Caki2 (cell line): Measurements from ENCODE around the gene TMEM175. TPM values are rescaled to one million over a fixed set of nuclear protein-coding genes. Genes with fewer than 3 reads are reported as not detected.
A peak's percentile ranks its signal among the peaks of the same experiment; 100 is the strongest.
"Not testable (repeated sequence)": the region's sequence is repeated elsewhere in the genome, so short reads cannot be mapped to it uniquely, and the experiment has no call there.

Experiments
- DNase-seq: peaks from one replicate; pipeline ENCODE4 v3.0.0-alpha.2; 2015; ENCODE audit warnings: low read depth
- in situ Hi-C: cut with HindIII; loops from 2 replicates; pipeline ENCODE4 v1.10.0; 2016; ENCODE audit warnings: low sequenced_read_pairs, low pct_unique_long_range_greater_than_20kb, mixed read lengths
- total RNA-seq: library from RNA; depleted of rRNA; stranded (reverse); fragments of >200 nt; shearing (Covaris generic); gene quantifications from 2 replicates; pipeline ENCODE4 v1.2.3, GENCODE V29; 2014; ENCODE audit warnings: low replicate concordance

Gene TMEM175
- total RNA-seq, 1 experiment from 2014 or later, result 5.6 TPM

- in situ Hi-C loops, result no loop called here
These were observed 2.2 kb upstream of the TMEM175 start for GRCh38 chr4:930028-930551.

GRCh38 chr4:930827-931193 is 1.4 kb upstream of the TMEM175 start:
- DNase-seq, result no peak
- in situ Hi-C loops, result no loop called here

More at GRCh38 chr4:930028-930551, 2.2 kb upstream of the TMEM175 start:
- no peak for DNase-seq

- in situ Hi-C loops, result no loop called here
- peak; percentile 9 for DNase-seq
These were observed 883 bp upstream of the TMEM175 start for GRCh38 chr4:931194-931959.

- in situ Hi-C loops, result no loop called here
- no peak for DNase-seq
These were observed 432 bp downstream of the TMEM175 start for GRCh38 chr4:932713-933070.

GRCh38 chr4:939508-939907 is 7.2 kb downstream of the TMEM175 start:
- DNase-seq, in situ Hi-C loops: not testable (repeated sequence)

- DNase-seq, result no peak
- in situ Hi-C loops, result no loop called here
These were observed 13.2 kb downstream of the TMEM175 start for GRCh38 chr4:945274-946102.

- in situ Hi-C loops, result no loop called here
- DNase-seq, result no peak
These were observed 13.8 kb downstream of the TMEM175 start for GRCh38 chr4:946103-946450.

GRCh38 chr4:946517-947471 is 14.5 kb downstream of the TMEM175 start:
- no peak for DNase-seq
- in situ Hi-C loops, result no loop called here

GRCh38 chr4:947491-947971 is 15.3 kb downstream of the TMEM175 start:
- in situ Hi-C loops, result no loop called here

GRCh38 chr4:948101-948935 is 16.1 kb downstream of the TMEM175 start:
- in situ Hi-C loops, result no loop called here
- DNase-seq, result no peak

More at GRCh38 chr4:947491-947971, 15.3 kb downstream of the TMEM175 start:
- DNase-seq, result no peak

GRCh38 chr4:948936-949300 is 16.7 kb downstream of the TMEM175 start:
- no peak for DNase-seq
- in situ Hi-C loops, result no loop called here

- in situ Hi-C loops, result no loop called here
- no peak for DNase-seq
These were observed 17.4 kb downstream of the TMEM175 start for GRCh38 chr4:949656-950055.

- no peak for DNase-seq
- in situ Hi-C loops, result no loop called here
These were observed 18.1 kb downstream of the TMEM175 start for GRCh38 chr4:950136-951020.

GRCh38 chr4:951186-951585 is 18.9 kb downstream of the TMEM175 start:
- DNase-seq, result no peak
- in situ Hi-C loops, result no loop called here

- no peak for DNase-seq
- in situ Hi-C loops, result no loop called here
These were observed 19.6 kb downstream of the TMEM175 start for GRCh38 chr4:951594-952468.
